Activated T-cell treated with anti-CD3 and anti-CD28 coated beads, Interleukin-2, amount 50 U/mL, for 4 hours (primary cell): Measurements from ENCODE around the gene SETD1A. TPM values are rescaled to one million over a fixed set of nuclear protein-coding genes. Genes with fewer than 3 reads are reported as not detected.

Experiments
- ATAC-seq, 2 donors: fragments of 200-7000 bp; cut with Tn5 transposase; one replicate each; pipeline ENCODE4 v1.10.0; 2021
- DNase-seq: peaks from one replicate; pipeline ENCODE4 v3.0.0-alpha.2; 2020
- H3K27me3 Mint-ChIP-seq: one replicate; pipeline ENCODE4 v1.8.0; 2021; ENCODE audit warnings: low read depth, mixed read lengths
- H3K36me3 Mint-ChIP-seq: one replicate; pipeline ENCODE4 v1.8.0; 2022; ENCODE audit warnings: mixed read lengths; ENCODE audit not compliant: insufficient read depth
- H3K4me1 Mint-ChIP-seq: one replicate; pipeline ENCODE4 v1.8.0; 2021; ENCODE audit warnings: low read depth, mixed read lengths
- H3K4me3 Mint-ChIP-seq: one replicate; pipeline ENCODE4 v1.8.0; 2021; ENCODE audit warnings: mild to moderate bottlenecking, moderate library complexity, mixed read lengths
- H3K9me3 Mint-ChIP-seq: one replicate; pipeline ENCODE4 v1.8.0; 2021; ENCODE audit warnings: mixed read lengths
- total RNA-seq, 3 donors: library from RNA; stranded (reverse); gene quantifications; one replicate each; pipeline ENCODE4 v1.2.1, GENCODE V29; 2021

Gene SETD1A
- total RNA-seq, 3 donors from 2014 or later = 39.3 to 49.0 (median 40.5) TPM

GRCh38 chr16:30956601-30957455, 726 bp upstream of the SETD1A start:
- Mint-ChIP-seq H3K9me3 (no peaks in the 10 kb centered on the region), H3K4me1 (peaks cover 24% of the 10 kb centered on the region), H3K27me3 (no peaks in the 10 kb centered on the region), H3K4me3 (peak overlapping the region; percentile 93), H3K36me3 (peaks cover 19% of the 10 kb centered on the region)
- ATAC-seq (peak; percentile 71 to 76), DNase-seq (peak; percentile 92)

GRCh38 chr16:30958175-30959079, 873 bp downstream of the SETD1A start:
- Mint-ChIP-seq H3K27me3 (no peaks in the 10 kb centered on the region), H3K36me3 (peaks cover 29% of the 10 kb centered on the region), H3K4me3 (peak overlapping the region; percentile 95), H3K4me1 (peaks cover 29% of the 10 kb centered on the region), H3K9me3 (no peaks in the 10 kb centered on the region)
- ATAC-seq = peak; percentile 29 to 49
- no peak for DNase-seq

GRCh38 chr16:30961384-30961783, 3.8 kb downstream of the SETD1A start:
- ATAC-seq (no peak), DNase-seq (no peak)
- peaks cover 26% of the 10 kb centered on the region for H3K4me1 Mint-ChIP-seq
- H3K4me3 Mint-ChIP-seq = no peak overlapping the region
- no peaks in the 10 kb centered on the region for H3K9me3 Mint-ChIP-seq
- no peaks in the 10 kb centered on the region for H3K27me3 Mint-ChIP-seq
- H3K36me3 Mint-ChIP-seq = peaks cover 42% of the 10 kb centered on the region

GRCh38 chr16:30963925-30964511, 6.5 kb downstream of the SETD1A start:
- DNase-seq (no peak), ATAC-seq (no peak)
- Mint-ChIP-seq H3K27me3 (no peaks in the 10 kb centered on the region), H3K36me3 (peaks cover 53% of the 10 kb centered on the region), H3K4me1 (peaks cover 19% of the 10 kb centered on the region), H3K4me3 (no peak overlapping the region), H3K9me3 (no peaks in the 10 kb centered on the region)

GRCh38 chr16:30964574-30965226, 7.1 kb downstream of the SETD1A start:
- ATAC-seq (no peak), DNase-seq (no peak)
- Mint-ChIP-seq H3K4me1 (peaks cover 13% of the 10 kb centered on the region), H3K4me3 (no peak overlapping the region), H3K36me3 (peaks cover 51% of the 10 kb centered on the region), H3K9me3 (no peaks in the 10 kb centered on the region), H3K27me3 (no peaks in the 10 kb centered on the region)

GRCh38 chr16:30965436-30965835, 7.9 kb downstream of the SETD1A start:
- H3K4me1 Mint-ChIP-seq = peaks cover 5% of the 10 kb centered on the region
- no peaks in the 10 kb centered on the region for H3K9me3 Mint-ChIP-seq

GRCh38 chr16:30966033-30966619, 8.6 kb downstream of the SETD1A start:
- no peak for DNase-seq
- Mint-ChIP-seq H3K36me3 (peaks cover 47% of the 10 kb centered on the region), H3K9me3 (no peaks in the 10 kb centered on the region), H3K4me1 (peaks cover 5% of the 10 kb centered on the region), H3K4me3 (no peak overlapping the region), H3K27me3 (no peaks in the 10 kb centered on the region)
- ATAC-seq = no peak

More at GRCh38 chr16:30965436-30965835, 7.9 kb downstream of the SETD1A start:
- H3K36me3 Mint-ChIP-seq = peaks cover 44% of the 10 kb centered on the region
- ATAC-seq (no peak), DNase-seq (no peak)
- H3K27me3 Mint-ChIP-seq = no peaks in the 10 kb centered on the region
- H3K4me3 Mint-ChIP-seq = no peak overlapping the region

GRCh38 chr16:30967795-30968194, 10.2 kb downstream of the SETD1A start:
- peaks cover 53% of the 10 kb centered on the region for H3K36me3 Mint-ChIP-seq
- DNase-seq = no peak
- ATAC-seq = no peak
- H3K4me3 Mint-ChIP-seq = no peak overlapping the region
- H3K27me3 Mint-ChIP-seq = no peaks in the 10 kb centered on the region
- no peaks in the 10 kb centered on the region for H3K9me3 Mint-ChIP-seq
- H3K4me1 Mint-ChIP-seq = peaks cover 2% of the 10 kb centered on the region

- Mint-ChIP-seq H3K36me3 (peaks cover 58% of the 10 kb centered on the region), H3K4me1 (no peaks in the 10 kb centered on the region)
Observed at GRCh38 chr16:30969246-30969842, 11.8 kb downstream of the SETD1A start.

GRCh38 chr16:30971298-30971697, 13.7 kb downstream of the SETD1A start:
- no peak overlapping the region for H3K4me3 Mint-ChIP-seq
- no peaks in the 10 kb centered on the region for H3K4me1 Mint-ChIP-seq
- ATAC-seq (no peak), DNase-seq (no peak)
- no peaks in the 10 kb centered on the region for H3K27me3 Mint-ChIP-seq
- H3K36me3 Mint-ChIP-seq = peaks cover 55% of the 10 kb centered on the region
- no peaks in the 10 kb centered on the region for H3K9me3 Mint-ChIP-seq

More at GRCh38 chr16:30969246-30969842, 11.8 kb downstream of the SETD1A start:
- Mint-ChIP-seq H3K27me3 (no peaks in the 10 kb centered on the region), H3K9me3 (no peaks in the 10 kb centered on the region), H3K4me3 (no peak overlapping the region)
- ATAC-seq = no peak
- DNase-seq = no peak

GRCh38 chr16:30972872-30973271, 15.3 kb downstream of the SETD1A start:
- Mint-ChIP-seq H3K9me3 (no peaks in the 10 kb centered on the region), H3K4me3 (no peak overlapping the region), H3K27me3 (no peaks in the 10 kb centered on the region), H3K4me1 (no peaks in the 10 kb centered on the region), H3K36me3 (peaks cover 51% of the 10 kb centered on the region)
- ATAC-seq (no peak), DNase-seq (no peak)

GRCh38 chr16:30974348-30974747, 16.8 kb downstream of the SETD1A start:
- H3K9me3 Mint-ChIP-seq = no peaks in the 10 kb centered on the region
- no peak for ATAC-seq
- H3K4me1 Mint-ChIP-seq = no peaks in the 10 kb centered on the region
- no peaks in the 10 kb centered on the region for H3K27me3 Mint-ChIP-seq
- no peak overlapping the region for H3K4me3 Mint-ChIP-seq
- H3K36me3 Mint-ChIP-seq = peaks cover 56% of the 10 kb centered on the region
- no peak for DNase-seq

GRCh38 chr16:30976486-30976885, 18.9 kb downstream of the SETD1A start:
- Mint-ChIP-seq H3K9me3 (no peaks in the 10 kb centered on the region), H3K4me1 (no peaks in the 10 kb centered on the region), H3K4me3 (no peak overlapping the region), H3K27me3 (no peaks in the 10 kb centered on the region), H3K36me3 (peaks cover 50% of the 10 kb centered on the region)
- ATAC-seq = no peak
- no peak for DNase-seq
